NCI-H2196 (cell line): ENCODE results near the gene ENPP3.

ENCODE experiments used
- DNase-seq: peaks from one replicate; lab custom pipeline; 2025; ENCODE audit not compliant: unreplicated experiment; lab: John Stamatoyannopoulos, UW

The ENPP3 gene

GRCh38 chr6:131636880-131637792, at the start of gene ENPP3:
TSS of gene ENPP3 (plus strand) at chr6:131637302. CDS start at chr6:131637385, 83 bp downstream.
- no peak for DNase-seq

GRCh38 chr6:131587909-131588308, 49.2 kb upstream of the ENPP3 start:
- DNase-seq: no peak

GRCh38 chr6:131588643-131589042, 48.5 kb upstream of the ENPP3 start:
- no peak for DNase-seq

- DNase-seq: no peak
Observed at GRCh38 chr6:131592935-131593334, 44.2 kb upstream of the ENPP3 start.

- DNase-seq: no peak
Observed at GRCh38 chr6:131594074-131594473, 43.0 kb upstream of the ENPP3 start.

- no peak for DNase-seq
Observed at GRCh38 chr6:131597446-131597845, 39.7 kb upstream of the ENPP3 start.

GRCh38 chr6:131600716-131601115, 36.4 kb upstream of the ENPP3 start:
- no peak for DNase-seq

- no peak for DNase-seq
Observed at GRCh38 chr6:131602781-131603312, 34.3 kb upstream of the ENPP3 start.

- DNase-seq: no peak
Observed at GRCh38 chr6:131613296-131613925, 23.7 kb upstream of the ENPP3 start.

GRCh38 chr6:131615275-131615674, 21.8 kb upstream of the ENPP3 start:
- no peak for DNase-seq

- DNase-seq: peak; percentile 95
Observed at GRCh38 chr6:131627724-131628682, 9.1 kb upstream of the ENPP3 start, which contains the start of gene MED23. TSS of gene MED23 (minus strand) at chr6:131628242. CDS start at chr6:131628049, 193 bp downstream.

GRCh38 chr6:131628726-131629125, 8.4 kb upstream of the ENPP3 start:
- no peak for DNase-seq

- peak; percentile 35 for DNase-seq
Observed at GRCh38 chr6:131629651-131630050, 7.5 kb upstream of the ENPP3 start.

GRCh38 chr6:131631625-131632289, 5.3 kb upstream of the ENPP3 start:
- DNase-seq: no peak

GRCh38 chr6:131635384-131636340, 1.4 kb upstream of the ENPP3 start:
- DNase-seq: no peak

GRCh38 chr6:131638013-131638412, 911 bp downstream of the ENPP3 start:
- no peak for DNase-seq

GRCh38 chr6:131640100-131640499, 3.0 kb downstream of the ENPP3 start:
- DNase-seq: no peak

- DNase-seq: no peak
Observed at GRCh38 chr6:131640576-131640975, 3.5 kb downstream of the ENPP3 start.

GRCh38 chr6:131641554-131641953, 4.5 kb downstream of the ENPP3 start:
- no peak for DNase-seq
